ENCODE measurements around the gene NEK2.

The NEK2 gene

DNA sequence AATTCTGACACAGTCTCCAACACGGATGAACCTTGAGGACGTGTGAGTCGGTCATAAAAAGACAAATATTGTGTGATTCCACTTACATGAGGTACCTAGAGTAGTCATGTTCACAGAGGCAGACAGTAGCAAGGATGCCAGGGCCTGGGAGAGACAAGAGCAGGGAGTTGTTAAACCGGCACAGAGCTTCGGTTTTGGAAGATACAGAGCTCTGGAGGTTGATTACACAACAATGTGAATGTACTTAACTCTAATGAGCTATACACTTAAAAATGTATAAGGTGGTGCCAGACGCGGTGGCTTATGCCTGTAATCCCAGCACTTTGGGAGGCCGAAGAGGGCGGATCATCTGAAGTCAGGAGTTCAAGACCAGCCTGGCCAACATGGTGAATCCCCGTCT, 37.8 kb upstream of the NEK2 start:
- H3K4me3 ChIP-seq (ENCODE audit: low read depth, low read length) = no peak overlapping the region
- DNase-seq (ENCODE audit: low read depth) = no peak
- no peak for TF ChIP-seq CTCF (IDR thresholded peaks at IDR 0.05; ENCODE audit: control insufficient read depth, extremely low read depth, insufficient read depth)

GRCh38 chr1:211711315-211711705, 35.9 kb upstream of the NEK2 start:
- TF ChIP-seq CTCF (IDR thresholded peaks at IDR 0.05; ENCODE audit: control insufficient read depth, extremely low read depth, insufficient read depth) = no peak
- no peak overlapping the region for H3K4me3 ChIP-seq (ENCODE audit: low read depth, low read length)
- no peak for DNase-seq (ENCODE audit: low read depth)

DNA sequence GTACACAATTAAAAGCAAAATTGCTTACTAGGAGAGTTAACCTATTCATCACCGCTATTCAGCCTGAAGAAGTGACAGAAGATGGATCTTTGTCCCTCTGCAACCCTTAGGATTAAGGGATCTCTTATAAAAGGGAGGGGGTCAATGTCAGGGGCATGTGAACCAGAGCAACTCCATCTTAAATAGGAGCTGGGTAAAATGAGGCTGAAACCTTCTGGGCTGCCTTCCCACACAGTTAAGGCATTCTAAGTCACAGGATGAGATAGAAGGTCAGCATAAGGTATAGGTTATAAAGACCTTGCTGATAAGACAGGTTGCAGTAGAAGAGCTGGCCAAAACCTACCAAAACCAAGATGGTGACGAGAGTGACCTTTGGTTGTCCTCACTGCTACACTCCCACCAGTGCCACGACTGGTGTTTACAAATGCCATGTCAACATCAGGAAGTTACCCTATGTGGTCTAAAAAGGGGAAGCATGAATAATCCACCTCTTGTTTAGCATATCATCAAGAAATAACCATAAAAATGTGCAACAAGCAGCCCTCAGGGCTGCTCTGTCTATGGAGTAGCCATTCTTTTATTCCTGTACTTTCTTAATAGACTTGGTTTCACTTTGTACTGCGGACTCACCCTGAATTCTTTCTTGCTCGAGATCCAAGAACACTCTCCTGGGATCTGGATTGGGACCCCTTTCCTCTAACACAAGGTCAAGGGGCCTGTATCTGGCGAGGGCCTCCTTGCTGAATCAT, 35.3 kb upstream of the NEK2 start:
- TF ChIP-seq CTCF (IDR thresholded peaks at IDR 0.05; ENCODE audit: control insufficient read depth, extremely low read depth, insufficient read depth) = no peak
- DNase-seq (ENCODE audit: low read depth) = no peak

DNA sequence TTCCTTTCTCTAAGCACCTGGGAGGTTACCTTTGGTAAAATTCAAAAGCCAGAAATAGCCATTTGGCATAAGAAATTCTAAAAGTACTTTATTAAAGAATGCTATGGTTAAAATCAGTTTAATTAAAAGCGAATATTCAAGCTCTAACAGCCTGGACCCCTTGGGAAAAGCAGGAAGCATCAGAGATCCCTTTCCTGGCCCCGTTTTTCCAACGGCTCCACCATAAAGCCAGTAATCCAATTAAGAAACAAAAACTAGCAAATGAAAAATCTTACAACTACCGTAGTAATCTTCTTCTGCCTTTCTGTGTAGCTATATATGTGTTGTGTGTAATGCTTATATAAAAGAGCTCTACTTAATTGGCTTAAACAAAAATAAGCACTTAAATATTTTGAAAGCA, 33.5 kb upstream of the NEK2 start:
- H3K4me3 ChIP-seq (ENCODE audit: low read depth, low read length) = no peak overlapping the region
- TF ChIP-seq CTCF (IDR thresholded peaks at IDR 0.05; ENCODE audit: control insufficient read depth, extremely low read depth, insufficient read depth) = no peak
- DNase-seq (ENCODE audit: low read depth) = no peak

More for the DNA sequence above, 35.3 kb upstream of the NEK2 start:
- no peak overlapping the region for H3K4me3 ChIP-seq (ENCODE audit: low read depth, low read length)

DNA sequence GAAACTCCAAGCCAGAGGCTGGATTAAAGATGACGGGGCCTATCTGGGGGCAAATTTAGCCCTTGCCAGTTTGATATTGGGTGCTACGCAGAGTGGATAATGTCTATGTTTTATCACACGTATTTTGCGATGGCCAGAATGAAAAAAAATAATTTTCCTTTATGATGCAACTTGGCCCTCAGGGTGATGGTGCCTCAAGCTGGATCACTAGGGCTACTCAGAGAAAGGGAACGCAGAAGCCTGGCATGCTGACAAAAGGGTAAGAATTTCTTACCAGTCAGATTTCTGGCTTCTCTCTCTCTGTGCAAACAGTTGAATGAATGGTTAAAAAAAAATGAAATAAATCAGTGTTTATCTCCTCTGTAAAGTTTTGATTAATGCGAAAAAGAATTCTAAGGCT, 32.6 kb upstream of the NEK2 start:
- no peak for TF ChIP-seq CTCF (IDR thresholded peaks at IDR 0.05; ENCODE audit: control insufficient read depth, extremely low read depth, insufficient read depth)
- no peak overlapping the region for H3K4me3 ChIP-seq (ENCODE audit: low read depth, low read length)
- no peak for DNase-seq (ENCODE audit: low read depth)

- no peak overlapping the region for H3K4me3 ChIP-seq (ENCODE audit: low read depth, low read length)
- no peak for TF ChIP-seq CTCF (IDR thresholded peaks at IDR 0.05; ENCODE audit: control insufficient read depth, extremely low read depth, insufficient read depth)
- DNase-seq (ENCODE audit: low read depth) = no peak
These were observed 30.2 kb upstream of the NEK2 start for GRCh38 chr1:211705467-211706091.

Measured in LNCaP clone FGC (cell line).